Measurements from ENCODE around the gene FRS3. TPM values are rescaled to one million over a fixed set of nuclear protein-coding genes. Genes with fewer than 3 reads are reported as not detected.
"Not testable (repeated sequence)": the region's sequence is repeated elsewhere in the genome, so short reads cannot be mapped to it uniquely, and the experiment has no call there.

The FRS3 gene
- total RNA-seq, 2 donors from 2014 or later = 5.9 to 18.4 TPM

DNA sequence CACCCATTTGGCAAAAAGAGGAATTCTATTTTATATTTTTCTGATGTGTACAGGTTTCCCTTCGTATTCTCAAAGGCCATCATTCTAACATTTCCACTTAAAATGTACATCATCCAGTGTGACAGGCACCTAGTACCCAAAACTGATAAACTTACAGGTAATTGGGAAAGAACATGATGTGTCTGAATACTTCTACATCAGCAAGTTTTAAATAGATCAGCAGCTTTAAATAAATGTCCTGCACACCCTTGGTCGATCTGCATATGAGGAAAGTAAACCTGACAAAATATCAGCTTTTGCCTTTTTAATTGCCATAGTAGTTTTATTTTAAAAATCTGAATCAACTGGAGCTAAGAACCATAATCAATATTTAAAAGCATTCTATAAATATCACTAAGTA is 34.3 kb upstream of the FRS3 start:
- intact Hi-C loops (cut with DNase I) = no loop called here
- 94% methylated on average over 2 of the region's 2 CpGs for WGBS
- H3K4me1 ChIP-seq (replicated peaks) = no peaks in the 10 kb centered on the region
- H3K27me3 ChIP-seq (replicated peaks; ENCODE audit: insufficient read depth) = no peaks in the 10 kb centered on the region
- H3K9me3 ChIP-seq = no peaks in the 10 kb centered on the region
- DNase-seq (ENCODE audit: low spot score) = no peak
- no peak for TF ChIP-seq POLR2AphosphoS5 (IDR thresholded peaks at IDR 0.05)
- TF ChIP-seq POLR2A (IDR thresholded peaks at IDR 0.05) = no peak
- TF ChIP-seq, protein P1, sequence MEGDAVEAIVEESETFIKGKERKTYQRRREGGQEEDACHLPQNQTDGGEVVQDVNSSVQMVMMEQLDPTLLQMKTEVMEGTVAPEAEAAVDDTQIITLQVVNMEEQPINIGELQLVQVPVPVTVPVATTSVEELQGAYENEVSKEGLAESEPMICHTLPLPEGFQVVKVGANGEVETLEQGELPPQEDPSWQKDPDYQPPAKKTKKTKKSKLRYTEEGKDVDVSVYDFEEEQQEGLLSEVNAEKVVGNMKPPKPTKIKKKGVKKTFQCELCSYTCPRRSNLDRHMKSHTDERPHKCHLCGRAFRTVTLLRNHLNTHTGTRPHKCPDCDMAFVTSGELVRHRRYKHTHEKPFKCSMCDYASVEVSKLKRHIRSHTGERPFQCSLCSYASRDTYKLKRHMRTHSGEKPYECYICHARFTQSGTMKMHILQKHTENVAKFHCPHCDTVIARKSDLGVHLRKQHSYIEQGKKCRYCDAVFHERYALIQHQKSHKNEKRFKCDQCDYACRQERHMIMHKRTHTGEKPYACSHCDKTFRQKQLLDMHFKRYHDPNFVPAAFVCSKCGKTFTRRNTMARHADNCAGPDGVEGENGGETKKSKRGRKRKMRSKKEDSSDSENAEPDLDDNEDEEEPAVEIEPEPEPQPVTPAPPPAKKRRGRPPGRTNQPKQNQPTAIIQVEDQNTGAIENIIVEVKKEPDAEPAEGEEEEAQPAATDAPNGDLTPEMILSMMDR (IDR thresholded peaks at IDR 0.05) = no peak
- H3K27ac ChIP-seq = no peak overlapping the region
- no peak overlapping the region for H3K4me3 ChIP-seq
- no peaks in the 10 kb centered on the region for H3K36me3 ChIP-seq

DNA sequence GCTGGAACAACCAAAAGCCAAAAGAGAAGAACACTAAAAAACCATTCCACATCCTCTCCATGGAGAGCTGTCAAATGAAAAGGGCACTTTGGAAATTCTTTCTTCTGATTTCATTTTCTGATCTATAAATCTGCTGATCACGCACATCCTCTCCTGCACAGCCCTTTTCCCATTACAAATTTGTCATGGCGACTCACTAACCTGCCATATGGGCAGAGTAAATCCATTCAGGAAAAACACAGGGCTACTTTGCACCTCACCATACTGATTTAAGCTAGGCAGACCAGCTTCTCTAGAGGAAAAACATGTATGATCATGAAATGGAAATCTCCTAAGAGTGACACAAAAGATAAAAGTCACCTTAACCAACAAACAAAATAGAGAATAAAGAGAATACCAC is 33.8 kb upstream of the FRS3 start:
- H3K9me3 ChIP-seq = no peaks in the 10 kb centered on the region
- DNase-seq (ENCODE audit: low spot score) = no peak
- WGBS = 70% methylated on average over 2 of the region's 2 CpGs
- no peak overlapping the region for H3K27ac ChIP-seq
- no peaks in the 10 kb centered on the region for H3K4me1 ChIP-seq (replicated peaks)
- H3K4me3 ChIP-seq = no peak overlapping the region
- no peaks in the 10 kb centered on the region for H3K36me3 ChIP-seq
- TF ChIP-seq POLR2AphosphoS5 (IDR thresholded peaks at IDR 0.05) (no peak), POLR2A (IDR thresholded peaks at IDR 0.05) (no peak)
- TF ChIP-seq, protein P1 (IDR thresholded peaks at IDR 0.05) = no peak
- intact Hi-C loops (cut with DNase I) = no loop called here
- no peaks in the 10 kb centered on the region for H3K27me3 ChIP-seq (replicated peaks; ENCODE audit: insufficient read depth)

DNA sequence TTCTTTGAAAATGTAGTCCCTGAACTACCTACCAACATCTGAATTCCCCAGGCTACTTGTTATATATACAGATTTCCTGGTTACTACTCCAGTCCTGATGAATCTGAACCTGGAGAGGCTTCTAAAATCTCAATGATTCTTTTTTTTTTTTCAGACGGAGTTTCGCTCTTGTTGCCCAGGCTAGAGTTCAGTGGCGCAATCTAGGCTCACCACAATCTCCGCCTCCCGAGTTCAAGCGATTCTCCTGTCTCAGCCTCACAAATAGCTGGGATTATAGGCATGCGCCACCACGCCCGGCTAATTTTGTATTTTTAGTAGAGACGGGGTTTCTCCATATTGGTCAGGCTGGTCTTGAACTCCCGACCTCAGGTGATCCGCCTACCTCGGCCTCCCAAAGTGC is 32.2 kb upstream of the FRS3 start:
- WGBS = 98% methylated on average over 13 of the region's 13 CpGs
- H3K4me1 ChIP-seq (replicated peaks); H3K4me3 ChIP-seq; DNase-seq (ENCODE audit: low spot score); H3K9me3 ChIP-seq; intact Hi-C loops (cut with DNase I); H3K36me3 ChIP-seq; H3K27ac ChIP-seq; H3K27me3 ChIP-seq (replicated peaks; ENCODE audit: insufficient read depth): not testable (repeated sequence)

DNA sequence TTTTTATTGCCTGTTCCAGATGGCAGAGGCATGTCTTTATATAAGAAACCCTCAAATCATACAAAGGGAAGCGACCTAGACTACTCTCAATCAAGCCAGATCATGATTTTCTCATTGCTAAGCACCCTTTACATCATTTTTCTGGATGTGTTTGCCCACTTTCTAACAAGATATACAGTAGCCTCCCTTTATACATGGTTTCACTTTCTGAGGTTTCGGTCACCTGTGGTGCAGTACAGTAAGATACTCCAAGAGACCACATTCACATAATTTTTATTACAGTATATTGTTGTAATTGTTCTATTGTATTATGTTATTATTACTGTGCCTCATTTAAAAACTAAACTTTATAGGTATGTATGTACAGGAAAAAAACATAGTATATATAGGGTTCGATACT is 31.4 kb upstream of the FRS3 start:
- no peaks in the 10 kb centered on the region for H3K4me1 ChIP-seq (replicated peaks)
- H3K27me3 ChIP-seq (replicated peaks; ENCODE audit: insufficient read depth) = no peaks in the 10 kb centered on the region
- TF ChIP-seq POLR2A (IDR thresholded peaks at IDR 0.05) = no peak
- TF ChIP-seq, protein P1 (IDR thresholded peaks at IDR 0.05) = no peak
- TF ChIP-seq POLR2AphosphoS5 (IDR thresholded peaks at IDR 0.05) = no peak
- no peak overlapping the region for H3K4me3 ChIP-seq
- H3K9me3 ChIP-seq = no peaks in the 10 kb centered on the region
- no peaks in the 10 kb centered on the region for H3K36me3 ChIP-seq
- intact Hi-C loops (cut with DNase I) = no loop called here
- no peak overlapping the region for H3K27ac ChIP-seq
- no peak for DNase-seq (ENCODE audit: low spot score)
- 88% methylated on average over 3 of the region's 3 CpGs for WGBS

DNA sequence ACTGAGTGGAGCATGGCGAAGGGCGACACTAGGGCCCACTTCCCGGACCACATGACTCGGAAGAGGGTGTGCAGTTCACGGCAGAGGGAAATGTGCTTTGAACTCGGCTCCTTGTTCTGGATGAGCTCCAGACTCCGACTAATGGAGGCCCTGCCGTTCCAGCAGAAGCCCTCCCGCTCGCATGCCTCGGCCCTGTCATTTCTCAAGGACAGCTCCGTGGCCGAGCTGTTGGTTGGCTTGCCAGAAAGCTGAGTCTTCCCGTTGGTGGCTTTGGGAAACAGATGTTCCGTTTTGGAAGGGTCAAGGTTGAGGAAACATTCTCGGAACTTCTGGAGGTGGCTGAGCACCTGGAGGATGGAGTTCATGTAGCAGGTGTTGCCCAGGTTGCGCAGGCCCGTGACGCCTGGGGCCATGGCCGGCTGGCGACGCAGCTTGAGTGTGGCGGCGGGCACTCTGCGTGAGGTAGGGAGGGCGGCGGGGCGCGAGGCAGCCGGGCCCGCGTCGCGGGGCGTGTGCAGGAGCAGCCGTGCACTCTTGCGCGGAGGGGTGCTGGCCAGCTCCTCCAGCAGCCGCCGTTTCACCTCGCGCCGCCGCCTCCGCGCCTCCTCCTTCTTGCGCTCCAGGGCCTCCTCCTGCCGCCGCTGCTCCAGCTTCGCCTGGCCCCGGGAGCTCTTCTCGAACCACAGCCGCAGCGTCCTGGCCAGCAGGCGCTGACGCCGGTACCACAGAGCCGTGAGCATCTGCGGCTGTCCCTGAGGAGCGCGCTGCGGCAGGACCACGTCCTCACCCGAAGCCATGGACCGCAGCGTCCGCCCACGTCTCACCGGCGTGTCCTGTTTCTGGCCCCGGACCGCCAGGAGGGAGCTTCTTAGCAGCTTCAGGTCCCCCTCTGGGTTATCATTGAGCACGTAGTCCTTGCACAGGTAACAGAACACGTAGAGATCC is 26.4 kb upstream of the FRS3 start:
- no peak overlapping the region for H3K4me3 ChIP-seq
- no peaks in the 10 kb centered on the region for H3K4me1 ChIP-seq (replicated peaks)
- intact Hi-C loops (cut with DNase I) = no loop called here
- H3K9me3 ChIP-seq = no peaks in the 10 kb centered on the region
- no peak overlapping the region for H3K27ac ChIP-seq
- no peaks in the 10 kb centered on the region for H3K27me3 ChIP-seq (replicated peaks; ENCODE audit: insufficient read depth)
- H3K36me3 ChIP-seq = no peaks in the 10 kb centered on the region
- TF ChIP-seq, protein P1 (IDR thresholded peaks at IDR 0.05) = no peak
- TF ChIP-seq POLR2A (IDR thresholded peaks at IDR 0.05) (no peak), POLR2AphosphoS5 (IDR thresholded peaks at IDR 0.05) (no peak)
- 95% methylated on average over 69 of the region's 74 CpGs for WGBS
- DNase-seq (ENCODE audit: low spot score) = no peak
